Stimulated activated CD4-positive, alpha-beta T cell treated with anti-CD3 and anti-CD28 coated beads, Interleukin-15, amount 100 ng/mL, for 48 hours (primary cell): ENCODE measurements around the gene TXNRD2.
"Not testable (repeated sequence)": the region's sequence is repeated elsewhere in the genome, so short reads cannot be mapped to it uniquely, and the experiment has no call there.

Source experiments
- DNase-seq, 2 donors: peaks; one replicate each; pipeline ENCODE4 v3.0.0-alpha.2; 2020; ENCODE audit warnings: low read depth in 2 of 2

The TXNRD2 gene

GRCh38 chr22:19948057-19948760 lies 6.6 kb upstream of the TXNRD2 start:
- no peak for DNase-seq

- DNase-seq, result no peak
Measured at GRCh38 chr22:19943082-19944026, 1.7 kb upstream of the TXNRD2 start.

- DNase-seq, result no peak
Measured at GRCh38 chr22:19942157-19943081, 801 bp upstream of the TXNRD2 start.

- DNase-seq, result no peak
Measured at GRCh38 chr22:19940536-19941364, 868 bp downstream of the TXNRD2 start.

- DNase-seq, result no peak
Measured at GRCh38 chr22:19937616-19938473, 3.8 kb downstream of the TXNRD2 start.

- no peak for DNase-seq
Measured at GRCh38 chr22:19936513-19936912, 5.1 kb downstream of the TXNRD2 start.

- DNase-seq, result not testable (repeated sequence)
Measured at GRCh38 chr22:19935123-19935718, 6.4 kb downstream of the TXNRD2 start.

- no peak for DNase-seq
Measured at GRCh38 chr22:19933341-19934241, 8.0 kb downstream of the TXNRD2 start.

GRCh38 chr22:19932367-19933206 lies 9.0 kb downstream of the TXNRD2 start:
- no peak for DNase-seq

- DNase-seq, result no peak
Measured at GRCh38 chr22:19931514-19931913, 10.1 kb downstream of the TXNRD2 start.

GRCh38 chr22:19930551-19931486 lies 10.8 kb downstream of the TXNRD2 start:
- no peak for DNase-seq

- DNase-seq, result no peak
Measured at GRCh38 chr22:19929586-19930550, 11.8 kb downstream of the TXNRD2 start.

- no peak for DNase-seq
Measured at GRCh38 chr22:19928207-19928606, 13.4 kb downstream of the TXNRD2 start.

GRCh38 chr22:19927696-19928095 lies 13.9 kb downstream of the TXNRD2 start:
- no peak for DNase-seq

GRCh38 chr22:19926028-19926427 lies 15.6 kb downstream of the TXNRD2 start:
- not testable (repeated sequence) for DNase-seq
